NT2/D1 (cell line): Measurements from ENCODE around the gene ZNF615.
"Not testable (repeated sequence)": the region's sequence is repeated elsewhere in the genome, so short reads cannot be mapped to it uniquely, and the experiment has no call there.

ENCODE experiments used
- DNase-seq: peaks from one replicate; pipeline ENCODE4 v3.0.0-alpha.2; 2011; ENCODE audit warnings: low read depth, low spot score
- H3K27me3 ChIP-seq: 2 replicates; pipeline ENCODE4 v1.6.0; 2011; ENCODE audit warnings: mild to moderate bottlenecking; ENCODE audit not compliant: insufficient read length, insufficient read depth
- H3K36me3 ChIP-seq: 2 replicates; pipeline ENCODE4 v1.6.1; 2011; ENCODE audit warnings: mild to moderate bottlenecking, low read length, mixed read lengths; ENCODE audit not compliant: insufficient read depth, insufficient read length
- H3K4me1 ChIP-seq: 2 replicates; pipeline ENCODE4 v1.5.1; 2011; ENCODE audit not compliant: insufficient read depth, insufficient read length
- H3K4me3 ChIP-seq: 2 replicates; pipeline ENCODE4 v1.5.1; 2011; ENCODE audit warnings: low read depth; ENCODE audit not compliant: insufficient read length
- H3K9ac ChIP-seq: 2 replicates; pipeline ENCODE4 v1.6.0; 2011; ENCODE audit warnings: low read depth; ENCODE audit not compliant: insufficient read length
- H3K9me3 ChIP-seq: 2 replicates; pipeline ENCODE4 v1.5.1; 2011; ENCODE audit warnings: mild to moderate bottlenecking, low read length; ENCODE audit not compliant: insufficient read depth
- SUZ12 ChIP-seq: IDR thresholded peaks from 2 replicates; pipeline ENCODE4 v1.6.1; 2011; ENCODE audit not compliant: insufficient read length, insufficient read depth; ENCODE audit errors: extremely low read depth
- YY1 ChIP-seq: IDR thresholded peaks from 2 replicates; pipeline ENCODE4 v1.6.1; 2011; ENCODE audit not compliant: insufficient read length, insufficient read depth
- ZNF274 ChIP-seq: IDR thresholded peaks from 2 replicates; pipeline ENCODE4 v1.6.1; 2011; ENCODE audit warnings: mild to moderate bottlenecking, low read depth, low read length

The ZNF615 gene

DNA sequence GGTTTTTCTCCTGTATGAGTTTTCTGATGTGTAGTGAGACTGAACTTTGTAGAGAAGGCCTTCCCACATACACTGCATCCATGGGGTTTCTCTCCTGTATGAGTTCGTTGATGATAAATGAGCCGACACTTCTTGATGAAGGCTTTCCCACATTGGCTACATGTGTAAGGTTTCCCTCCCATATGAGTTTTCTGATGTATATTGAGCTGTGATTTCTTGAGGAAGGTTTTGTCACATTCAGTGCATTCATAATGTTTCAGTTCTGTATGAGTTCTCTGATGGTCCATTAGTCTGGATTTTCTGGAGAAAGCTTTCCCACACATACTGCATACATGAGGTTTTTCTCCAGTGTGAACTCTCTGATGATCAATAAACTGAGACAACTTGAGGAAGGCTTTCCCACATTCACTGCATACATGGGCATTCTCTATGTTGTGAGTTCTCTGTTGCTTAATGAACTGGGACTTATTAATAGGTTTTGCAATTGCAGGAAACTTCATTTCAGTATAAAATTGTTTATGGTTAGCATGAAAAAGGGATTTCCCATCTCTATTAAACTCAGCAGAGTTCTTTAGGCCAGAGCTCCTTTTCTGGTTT, 13.9 kb downstream of the ZNF615 start:
- H3K4me1 ChIP-seq = no peaks in the 10 kb centered on the region
- H3K4me3 ChIP-seq = no peak overlapping the region
- peak; percentile 87 for TF ChIP-seq ZNF274
- no peak for TF ChIP-seq YY1
- H3K9ac ChIP-seq = no peak overlapping the region
- no peaks in the 10 kb centered on the region for H3K27me3 ChIP-seq
- peaks cover 29% of the 10 kb centered on the region for H3K36me3 ChIP-seq
- H3K9me3 ChIP-seq = peaks cover 68% of the 10 kb centered on the region
- no peak for DNase-seq

DNA sequence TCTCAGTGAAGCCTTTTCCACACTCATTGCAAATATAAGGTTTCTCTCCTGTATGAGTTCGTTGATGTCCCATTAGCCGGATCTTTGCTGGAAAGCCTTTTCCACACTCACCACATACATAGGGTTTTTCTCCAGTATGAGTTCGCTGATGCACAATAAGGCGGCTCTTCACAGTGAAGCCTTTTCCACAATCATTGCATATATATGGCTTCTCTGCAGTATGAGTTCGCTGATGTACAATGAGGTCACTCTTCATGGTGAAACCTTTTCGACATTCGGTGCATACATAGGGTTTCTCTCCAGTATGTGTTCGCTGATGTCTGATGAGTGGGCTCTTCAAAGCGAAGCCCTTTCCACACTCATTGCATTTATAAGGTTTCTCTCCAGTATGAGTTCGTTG, 14.6 kb downstream of the ZNF615 start:
- H3K9me3 ChIP-seq = peaks cover 63% of the 10 kb centered on the region
- no peak for DNase-seq
- H3K36me3 ChIP-seq = peaks cover 23% of the 10 kb centered on the region
- no peak overlapping the region for H3K9ac ChIP-seq
- H3K4me1 ChIP-seq = no peaks in the 10 kb centered on the region
- no peaks in the 10 kb centered on the region for H3K27me3 ChIP-seq
- TF ChIP-seq YY1 (no peak), ZNF274 (no peak), SUZ12 (no peak)
- no peak overlapping the region for H3K4me3 ChIP-seq

DNA sequence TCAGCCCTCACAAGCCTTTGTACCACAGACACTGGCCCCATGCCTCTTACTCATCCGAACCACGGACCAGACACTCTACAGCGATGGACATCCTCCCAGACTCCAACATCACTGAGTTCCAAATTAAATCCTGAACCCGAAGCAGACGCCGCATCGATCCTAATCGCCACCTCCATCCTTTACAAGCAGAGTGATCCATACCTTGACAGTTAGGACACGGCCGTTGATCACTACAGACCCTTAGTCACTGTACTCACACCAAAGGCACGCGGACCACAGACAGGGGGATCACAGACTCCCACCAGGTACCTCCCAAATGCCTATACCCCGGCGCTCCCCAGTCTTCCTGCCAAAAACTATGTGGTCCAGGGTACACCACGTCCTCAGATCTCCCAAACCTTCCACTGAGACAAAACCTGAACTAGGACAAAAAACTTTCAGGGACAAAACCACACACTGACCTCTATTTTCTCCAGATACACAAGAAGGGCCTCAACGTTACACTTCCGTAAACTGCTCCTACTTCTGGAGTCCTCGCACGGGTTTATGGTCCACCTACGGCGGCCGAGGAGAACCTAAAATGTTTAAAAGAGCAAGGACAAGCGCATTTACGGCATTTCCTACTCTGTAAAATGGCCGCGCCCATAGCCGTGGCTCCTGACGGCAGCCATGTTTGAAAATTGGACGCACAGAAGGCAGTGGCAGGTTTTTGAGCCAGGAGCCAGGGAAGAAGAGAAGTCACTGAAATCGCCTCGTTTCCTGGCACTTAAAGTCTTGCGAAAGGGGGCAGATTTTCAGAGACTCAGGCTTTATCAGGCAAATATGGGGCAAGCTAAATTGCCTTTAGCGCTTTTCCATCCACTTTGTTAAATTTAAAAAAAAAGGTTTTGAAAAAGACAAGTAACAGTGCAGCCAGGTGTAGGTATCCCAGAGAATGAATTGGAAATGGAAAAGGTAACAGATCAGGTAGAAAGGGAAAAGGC, 21.4 kb downstream of the ZNF615 start, which contains the start of gene ZNF350:
TSS of gene ZNF350 (minus strand) at position 532 of the 983 bp plus-strand sequence. CDS start 12,480 bp downstream, outside the sequence.
- DNase-seq = peak; percentile 84
- peak within 1 kb of the TSS; percentile 71 for H3K4me3 ChIP-seq
- no peaks in the 10 kb centered on the region for H3K36me3 ChIP-seq
- no peaks in the 10 kb centered on the region for H3K27me3 ChIP-seq
- H3K9ac ChIP-seq = peak within 1 kb of the TSS; percentile 74
- H3K9me3 ChIP-seq = peaks cover 10% of the 10 kb centered on the region; the same call in 1 of the 2 replicates
- TF ChIP-seq ZNF274 (no peak), YY1 (peak; percentile 100), SUZ12 (no peak)
- H3K4me1 ChIP-seq = no peaks in the 10 kb centered on the region

DNA sequence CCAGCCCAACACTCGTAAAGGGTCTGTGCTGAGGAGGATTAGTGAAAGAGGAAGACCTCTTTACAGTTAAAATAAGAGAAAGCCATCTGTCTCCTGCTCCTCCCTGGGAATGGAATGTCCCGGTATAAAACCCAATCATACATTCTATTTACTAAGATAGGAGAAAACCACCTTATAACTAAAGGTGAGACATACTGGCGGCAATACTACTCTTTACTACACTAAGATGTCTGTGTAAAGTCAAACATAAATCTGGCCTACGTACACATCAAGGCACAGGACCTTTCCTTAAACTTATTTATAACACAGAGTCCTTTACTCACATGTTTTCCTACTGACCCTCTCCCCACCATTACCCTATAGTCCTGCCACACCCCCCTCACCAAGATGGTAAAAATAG, 24.6 kb downstream of the ZNF615 start:
- no peak overlapping the region for H3K4me3 ChIP-seq
- H3K9ac ChIP-seq = no peak overlapping the region
- no peak for DNase-seq
- H3K4me1 ChIP-seq = no peaks in the 10 kb centered on the region
- H3K36me3 ChIP-seq = no peaks in the 10 kb centered on the region
- no peaks in the 10 kb centered on the region for H3K27me3 ChIP-seq
- peaks cover 24% of the 10 kb centered on the region; the same call in 1 of the 2 replicates for H3K9me3 ChIP-seq
- TF ChIP-seq YY1 (no peak), SUZ12 (no peak)

DNA sequence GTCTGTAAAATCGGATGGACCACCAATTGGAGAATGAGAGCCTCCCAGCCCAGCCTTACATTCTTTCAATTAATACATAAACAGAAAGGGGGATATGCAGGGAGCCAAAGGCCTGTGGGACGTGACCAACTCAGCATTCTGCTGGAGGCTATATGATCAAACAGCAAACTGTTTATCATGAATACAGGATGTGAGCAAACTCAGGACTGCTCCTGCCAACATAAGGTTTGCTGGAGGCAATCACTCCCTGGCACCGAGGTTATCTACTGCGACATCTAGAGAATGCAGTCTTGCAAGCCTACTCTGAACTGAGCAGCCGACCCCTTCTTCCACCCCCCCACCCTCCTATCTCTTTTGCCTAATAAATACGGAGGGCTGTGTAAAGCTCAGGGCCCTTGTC, 27.1 kb downstream of the ZNF615 start:
- H3K4me1 ChIP-seq, DNase-seq, H3K27me3 ChIP-seq, H3K4me3 ChIP-seq, H3K9ac ChIP-seq, H3K36me3 ChIP-seq: not testable (repeated sequence)
- H3K9me3 ChIP-seq = peaks cover 24% of the 10 kb centered on the region; the same call in 1 of the 2 replicates

DNA sequence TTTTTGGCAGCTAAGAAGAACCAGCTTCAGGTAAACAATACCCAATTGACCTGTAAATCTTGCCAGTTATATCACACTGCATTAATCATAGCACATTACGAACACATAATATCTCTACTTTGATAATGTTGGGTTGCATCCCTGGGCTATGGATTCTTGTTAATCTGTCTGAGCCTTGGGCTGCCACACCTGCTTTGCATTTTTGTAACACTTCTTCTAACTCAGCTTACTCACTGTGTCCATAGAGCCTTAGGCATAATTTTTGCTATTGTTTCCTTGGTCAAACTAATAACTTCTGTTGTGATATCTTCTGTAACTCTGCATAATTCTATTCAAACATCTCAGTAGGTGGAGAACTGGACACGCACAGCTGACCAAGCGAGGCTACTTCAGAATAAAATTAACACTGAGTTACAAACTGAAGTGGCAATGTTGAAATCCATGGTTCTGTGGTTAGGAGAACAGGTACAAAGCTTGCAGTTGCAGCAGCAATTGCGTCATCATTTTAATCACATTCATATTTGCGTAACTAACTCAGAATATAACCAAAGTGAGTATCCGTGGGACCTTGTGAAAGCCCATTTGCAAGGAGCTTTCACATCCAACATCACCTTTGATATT, 27.8 kb downstream of the ZNF615 start:
- Histone ChIP-seq H3K4me3 (no peak overlapping the region), H3K9ac (no peak overlapping the region), H3K36me3 (no peaks in the 10 kb centered on the region), H3K4me1 (no peaks in the 10 kb centered on the region), H3K27me3 (no peaks in the 10 kb centered on the region), H3K9me3 (peaks cover 24% of the 10 kb centered on the region; the same call in 1 of the 2 replicates)
- TF ChIP-seq SUZ12 = no peak
- no peak for TF ChIP-seq YY1
- DNase-seq = no peak

DNA sequence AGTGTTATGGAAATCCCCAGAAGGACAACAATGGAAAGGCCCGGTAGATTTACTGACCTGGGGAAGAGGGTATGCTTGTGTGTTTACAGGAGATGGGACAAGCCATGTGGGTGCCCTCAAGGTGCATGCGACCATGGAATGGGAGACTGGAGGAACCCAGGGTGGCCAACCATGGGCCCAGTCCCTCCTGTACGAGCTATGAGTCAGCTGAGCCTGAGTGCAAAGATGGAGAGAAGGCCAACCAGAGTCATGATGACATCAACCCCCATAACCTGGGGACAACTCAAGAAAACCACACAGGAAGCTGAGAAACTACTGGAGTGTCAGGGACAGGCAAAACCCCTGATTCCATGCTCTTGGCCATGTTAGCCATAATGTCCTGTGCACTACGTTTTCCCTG, 29.1 kb downstream of the ZNF615 start:
- Histone ChIP-seq H3K4me3 (no peak overlapping the region), H3K9ac (no peak overlapping the region), H3K27me3 (no peaks in the 10 kb centered on the region), H3K36me3 (peaks cover 9% of the 10 kb centered on the region), H3K9me3 (peaks cover 25% of the 10 kb centered on the region), H3K4me1 (no peaks in the 10 kb centered on the region)
- DNase-seq = no peak
- no peak for TF ChIP-seq SUZ12
- no peak for TF ChIP-seq YY1
- no peak for TF ChIP-seq ZNF274
